NCI-H2029 (cell line): ENCODE results near the gene USH1C.

ENCODE experiments used
- DNase-seq: peaks from one replicate; lab custom pipeline; 2025; lab: John Stamatoyannopoulos, UW

The USH1C gene

GRCh38 chr11:17547051-17547577, 2.9 kb upstream of the USH1C start, which contains the start of gene OTOG:
TSS of gene OTOG (plus strand) at chr11:17547259. CDS start at chr11:17547373, 114 bp downstream.
- peak; percentile 47 for DNase-seq

- no peak for DNase-seq
These were observed 2.0 kb upstream of the USH1C start for GRCh38 chr11:17546240-17546639.

- DNase-seq = no peak
These were observed 539 bp downstream of the USH1C start for GRCh38 chr11:17543574-17544180.

GRCh38 chr11:17543041-17543440, 1.2 kb downstream of the USH1C start:
- DNase-seq = no peak

GRCh38 chr11:17542249-17542648, 2.0 kb downstream of the USH1C start:
- DNase-seq = no peak

GRCh38 chr11:17541330-17541885, 2.8 kb downstream of the USH1C start:
- DNase-seq = no peak

GRCh38 chr11:17540807-17541206, 3.4 kb downstream of the USH1C start:
- no peak for DNase-seq

GRCh38 chr11:17538731-17539130, 5.5 kb downstream of the USH1C start:
- DNase-seq = no peak

GRCh38 chr11:17538054-17538453, 6.2 kb downstream of the USH1C start:
- no peak for DNase-seq

- no peak for DNase-seq
These were observed 7.0 kb downstream of the USH1C start for GRCh38 chr11:17537261-17537660.

GRCh38 chr11:17535488-17535887, 8.7 kb downstream of the USH1C start:
- no peak for DNase-seq

GRCh38 chr11:17533778-17534415, 10.3 kb downstream of the USH1C start:
- DNase-seq = no peak

- DNase-seq = no peak
These were observed 10.9 kb downstream of the USH1C start for GRCh38 chr11:17533341-17533740.

GRCh38 chr11:17532784-17533183, 11.4 kb downstream of the USH1C start:
- no peak for DNase-seq

GRCh38 chr11:17531636-17532113, 12.5 kb downstream of the USH1C start:
- no peak for DNase-seq

GRCh38 chr11:17531071-17531600, 13.1 kb downstream of the USH1C start:
- DNase-seq = peak; percentile 34

- DNase-seq = no peak
These were observed 14.4 kb downstream of the USH1C start for GRCh38 chr11:17529844-17530185.

- DNase-seq = peak; percentile 84
These were observed 15.0 kb downstream of the USH1C start for GRCh38 chr11:17528906-17529843.

- no peak for DNase-seq
These were observed 16.0 kb downstream of the USH1C start for GRCh38 chr11:17528181-17528691.

GRCh38 chr11:17527628-17527995, 16.6 kb downstream of the USH1C start:
- no peak for DNase-seq

GRCh38 chr11:17526931-17527627, 17.1 kb downstream of the USH1C start:
- DNase-seq = no peak
